Activated CD8-positive, alpha-beta memory T cell treated with anti-CD3 and anti-CD28 coated beads, Interleukin-2, amount 50 U/mL, for 24 hours (primary cell): Measurements from ENCODE around the gene PTPN6.

ENCODE experiments used
- DNase-seq: peaks from one replicate; pipeline ENCODE4 v3.0.0-alpha.2; 2020; ENCODE audit errors: extremely low read depth

The PTPN6 gene

DNA sequence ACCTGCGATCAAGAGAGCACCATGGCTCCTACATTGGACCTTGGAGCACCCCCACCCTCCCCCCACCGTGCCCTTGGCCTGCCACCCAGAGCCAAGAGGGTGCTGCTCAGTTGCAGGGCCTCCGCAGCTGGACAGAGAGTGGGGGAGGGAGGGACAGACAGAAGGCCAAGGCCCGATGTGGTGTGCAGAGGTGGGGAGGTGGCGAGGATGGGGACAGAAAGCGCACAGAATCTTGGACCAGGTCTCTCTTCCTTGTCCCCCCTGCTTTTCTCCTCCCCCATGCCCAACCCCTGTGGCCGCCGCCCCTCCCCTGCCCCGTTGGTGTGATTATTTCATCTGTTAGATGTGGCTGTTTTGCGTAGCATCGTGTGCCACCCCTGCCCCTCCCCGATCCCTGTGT is 9.4 kb upstream of the PTPN6 start:
- no peak for DNase-seq

DNA sequence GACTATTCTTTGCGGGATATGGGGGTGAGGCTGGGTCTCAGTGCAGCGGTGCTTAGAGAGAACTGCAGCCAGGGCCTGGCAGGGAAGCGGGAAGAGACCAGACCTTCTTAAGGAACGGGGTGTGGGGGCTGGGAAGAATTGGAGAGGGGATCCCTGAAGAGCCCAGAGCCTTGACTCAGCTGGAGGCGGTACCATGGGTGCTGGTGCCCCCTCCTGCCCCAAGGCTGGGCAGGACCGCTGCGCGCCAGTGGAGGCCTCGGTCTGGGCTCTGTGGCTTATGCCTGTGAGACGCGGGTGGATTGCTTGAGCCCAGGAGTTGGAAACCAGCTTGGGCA is 8.9 kb upstream of the PTPN6 start:
- no peak for DNase-seq

GRCh38 chr12:6943389-6943721 is 7.8 kb upstream of the PTPN6 start:
- DNase-seq, result no peak

- no peak for DNase-seq
Observed at GRCh38 chr12:6943722-6944380, 7.3 kb upstream of the PTPN6 start, which contains the start of the genes C12orf57 and RNU7-1. TSS of gene C12orf57 (plus strand) at chr12:6944022. CDS start at chr12:6944122, 100 bp downstream. TSS of gene RNU7-1 (plus strand) at chr12:6943816.

DNA sequence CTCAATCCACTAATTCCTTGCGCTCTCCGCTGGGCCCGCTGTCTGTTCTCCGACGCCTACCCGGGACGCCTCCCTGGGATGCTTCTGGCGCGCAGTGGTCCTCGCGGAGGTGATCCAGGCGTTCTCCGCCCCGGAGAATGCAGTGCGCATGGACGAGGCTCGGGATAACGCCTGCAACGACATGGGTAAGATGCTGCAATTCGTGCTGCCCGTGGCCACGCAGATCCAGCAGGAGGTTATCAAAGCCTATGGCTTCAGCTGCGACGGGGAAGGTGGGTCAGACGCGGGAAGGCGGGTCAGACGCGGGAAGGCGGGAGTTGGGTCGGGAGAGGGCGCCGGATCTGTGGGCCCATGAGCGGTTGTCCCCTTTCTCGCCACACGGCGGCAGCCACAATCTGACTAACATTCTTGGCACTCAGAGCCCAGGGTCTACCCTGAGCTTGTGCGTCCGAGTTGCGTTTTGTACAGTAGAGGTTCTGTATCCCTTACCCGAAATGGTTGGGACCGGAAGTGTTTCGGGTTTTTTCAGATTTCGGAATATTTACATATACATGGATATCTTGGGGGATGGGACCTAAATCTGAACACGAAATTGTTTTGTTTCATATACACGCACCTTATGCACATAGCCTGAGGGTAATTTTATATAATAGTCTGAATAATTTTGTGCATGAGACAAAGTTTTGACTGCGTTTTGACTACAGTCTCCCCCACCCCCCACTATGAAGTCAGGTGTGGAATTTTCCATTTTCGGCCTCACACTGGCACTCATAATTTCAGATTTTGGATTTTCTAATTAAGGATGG is 6.6 kb upstream of the PTPN6 start:
- peak; percentile 74 for DNase-seq

DNA sequence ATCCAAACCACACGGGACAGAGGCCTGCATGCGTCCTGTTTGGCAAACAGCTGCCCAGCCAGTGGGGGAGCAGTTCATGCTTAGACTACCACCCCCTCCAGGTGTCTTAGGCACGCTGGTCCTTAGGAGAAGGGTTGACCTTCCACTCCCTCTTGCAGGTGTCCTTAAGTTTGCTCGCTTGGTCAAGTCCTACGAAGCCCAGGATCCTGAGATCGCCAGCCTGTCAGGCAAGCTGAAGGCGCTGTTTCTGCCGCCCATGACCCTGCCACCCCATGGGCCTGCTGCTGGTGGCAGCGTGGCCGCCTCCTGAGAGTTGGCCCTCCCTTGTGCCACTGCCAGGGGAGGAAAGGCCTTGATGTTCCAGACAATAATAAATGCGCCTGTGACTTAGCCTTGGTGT is 5.5 kb upstream of the PTPN6 start:
- DNase-seq, result no peak

DNA sequence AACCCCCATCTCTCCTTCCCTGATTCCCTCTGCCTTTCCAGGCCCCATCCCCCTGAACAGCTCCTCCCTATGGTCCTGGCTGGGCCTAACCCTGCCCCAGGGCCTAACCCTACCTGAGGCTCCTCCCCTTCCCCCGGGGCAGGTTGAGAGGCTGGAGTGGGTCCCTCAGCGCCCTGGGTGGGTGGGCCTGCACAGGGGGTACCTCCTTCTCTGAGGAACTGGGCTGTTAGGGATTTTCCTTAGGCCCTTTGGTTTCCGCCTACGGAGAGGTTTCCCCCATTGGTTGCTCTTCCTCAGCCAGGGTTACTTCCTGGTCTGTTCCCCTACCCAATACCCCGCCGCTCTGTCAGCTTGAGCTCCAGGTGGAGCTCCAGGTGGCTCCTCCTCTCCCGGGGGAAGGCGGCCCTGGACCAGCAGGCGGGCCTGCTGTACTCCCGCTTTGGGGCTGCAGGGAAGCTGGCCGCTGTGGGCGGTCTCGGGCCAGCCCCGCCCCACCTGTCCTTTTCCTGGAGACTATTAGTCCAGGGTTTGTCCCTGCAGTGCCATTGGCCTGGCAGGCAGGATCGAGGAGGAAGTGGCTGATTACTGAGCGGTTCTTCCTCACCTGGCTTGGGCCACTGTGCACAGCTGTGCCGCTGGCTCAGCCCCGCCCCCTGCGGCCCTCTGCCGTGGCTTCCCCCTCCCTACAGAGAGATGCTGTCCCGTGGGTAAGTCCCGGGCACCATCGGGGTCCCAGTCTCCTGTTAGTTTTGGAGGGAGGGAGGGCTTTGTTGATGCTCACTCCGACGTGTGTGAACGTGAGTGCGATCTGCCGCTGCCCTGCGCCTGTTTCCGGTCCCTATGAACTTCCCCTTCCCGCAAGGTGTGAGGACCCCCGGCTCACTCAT is 4.9 kb upstream of the PTPN6 start:
- DNase-seq, result no peak

- no peak for DNase-seq
Observed at GRCh38 chr12:6946920-6947374, 4.2 kb upstream of the PTPN6 start.

DNA sequence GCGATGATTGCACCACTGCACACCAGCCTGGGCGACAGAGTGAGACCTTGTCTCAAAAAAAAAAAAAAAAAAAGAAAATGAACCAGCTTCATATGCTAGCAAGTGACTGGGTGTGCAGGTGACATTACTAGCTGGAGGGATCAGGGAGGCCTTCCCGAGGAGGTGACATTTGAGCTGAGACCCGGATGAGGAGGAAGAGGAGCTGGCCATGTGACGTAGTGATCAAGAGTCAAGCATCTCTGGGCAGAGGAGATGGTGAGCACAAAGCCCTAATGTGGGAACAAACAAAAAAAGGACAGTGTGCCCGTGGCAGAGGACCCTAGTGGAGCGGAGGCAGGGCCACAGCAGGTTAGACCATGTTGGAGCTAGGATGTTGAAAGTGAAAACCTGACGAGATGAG is 3.5 kb upstream of the PTPN6 start:
- DNase-seq, result no peak

DNA sequence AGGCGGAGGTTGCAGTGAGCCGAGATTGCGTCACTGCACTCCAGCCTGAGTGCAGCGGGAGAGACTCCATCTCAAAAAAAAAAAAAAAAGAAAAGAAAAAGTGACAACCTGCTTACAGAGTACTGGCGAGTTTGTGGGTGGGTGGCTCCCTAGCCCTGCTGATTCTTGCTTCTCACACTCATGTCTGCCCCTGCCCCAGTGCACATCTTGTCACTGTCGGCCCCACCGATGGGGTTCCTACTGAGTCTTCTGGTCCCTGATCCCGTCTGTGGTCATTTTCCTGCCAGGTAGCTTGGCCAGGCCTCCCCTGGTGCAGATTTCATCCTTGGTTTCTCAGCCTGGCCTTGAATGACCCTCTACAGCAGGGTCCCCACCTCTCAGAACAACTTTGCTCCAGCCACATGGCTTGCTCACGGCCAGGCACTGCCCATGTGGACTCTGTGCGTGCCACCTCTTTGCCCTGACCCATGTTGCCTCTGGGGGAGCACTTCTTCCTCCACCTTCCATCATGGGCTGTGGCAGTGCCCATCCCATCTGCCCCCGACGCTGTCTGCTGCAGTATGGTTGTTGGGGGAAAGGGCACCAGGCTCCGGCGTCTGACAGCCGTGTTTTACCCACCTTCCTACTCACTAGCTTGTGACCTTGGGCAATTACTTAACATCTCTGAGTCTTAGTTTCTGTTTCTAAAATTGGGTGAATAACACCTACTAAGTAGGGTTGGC is 2.1 kb upstream of the PTPN6 start:
- DNase-seq, result no peak

GRCh38 chr12:6950401-6950801 is 755 bp upstream of the PTPN6 start:
- no peak for DNase-seq

- DNase-seq, result no peak
Observed at GRCh38 chr12:6951551-6952120, 480 bp downstream of the PTPN6 start.

- no peak for DNase-seq
Observed at GRCh38 chr12:6952121-6952862, 1.1 kb downstream of the PTPN6 start.

- DNase-seq, result no peak
Observed at GRCh38 chr12:6952863-6953441, 1.8 kb downstream of the PTPN6 start.

DNA sequence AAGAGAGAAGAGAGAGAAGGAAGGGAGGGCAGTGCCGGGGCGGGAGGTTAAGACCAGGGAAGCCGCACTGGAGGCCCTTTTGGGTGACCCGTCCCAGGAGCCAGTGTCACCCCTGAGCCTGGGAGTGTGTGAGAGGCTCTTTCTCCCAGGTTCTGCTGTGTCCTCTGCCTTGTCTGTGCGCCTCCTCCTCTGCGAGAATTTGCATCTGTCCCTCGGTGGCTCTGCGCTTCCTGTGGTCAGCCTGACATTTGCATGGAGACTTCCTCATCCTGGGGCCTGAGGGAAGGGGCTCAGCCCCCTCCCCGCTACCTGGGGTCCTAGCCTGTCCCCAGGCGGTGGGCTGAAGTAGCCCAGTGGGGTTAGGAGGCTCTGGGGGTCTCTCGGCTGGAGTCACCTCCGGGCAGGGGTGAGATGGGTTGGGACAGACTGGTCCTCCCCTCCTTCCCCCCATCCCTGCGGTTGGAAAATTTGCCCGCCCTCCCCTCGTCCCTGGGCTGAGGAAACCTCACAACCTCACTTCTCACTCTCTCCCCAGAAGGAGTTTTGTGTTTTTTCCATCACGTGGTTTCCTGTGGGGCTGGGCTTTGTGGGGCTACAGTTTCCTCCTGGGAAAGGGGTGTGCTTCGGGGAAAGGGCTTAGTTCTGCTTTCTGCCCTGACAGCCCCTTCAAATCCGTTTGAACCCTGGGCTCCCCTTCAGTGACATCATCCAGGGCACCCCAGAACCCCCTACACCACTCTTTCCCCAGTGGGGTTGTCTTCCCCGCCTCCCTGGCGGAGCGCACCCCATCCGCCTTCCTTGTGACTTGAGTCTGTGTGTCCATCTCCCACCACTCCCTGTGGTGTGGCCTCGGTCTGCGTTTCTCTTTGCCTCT is 2.5 kb downstream of the PTPN6 start:
- peak; percentile 72 for DNase-seq

DNA sequence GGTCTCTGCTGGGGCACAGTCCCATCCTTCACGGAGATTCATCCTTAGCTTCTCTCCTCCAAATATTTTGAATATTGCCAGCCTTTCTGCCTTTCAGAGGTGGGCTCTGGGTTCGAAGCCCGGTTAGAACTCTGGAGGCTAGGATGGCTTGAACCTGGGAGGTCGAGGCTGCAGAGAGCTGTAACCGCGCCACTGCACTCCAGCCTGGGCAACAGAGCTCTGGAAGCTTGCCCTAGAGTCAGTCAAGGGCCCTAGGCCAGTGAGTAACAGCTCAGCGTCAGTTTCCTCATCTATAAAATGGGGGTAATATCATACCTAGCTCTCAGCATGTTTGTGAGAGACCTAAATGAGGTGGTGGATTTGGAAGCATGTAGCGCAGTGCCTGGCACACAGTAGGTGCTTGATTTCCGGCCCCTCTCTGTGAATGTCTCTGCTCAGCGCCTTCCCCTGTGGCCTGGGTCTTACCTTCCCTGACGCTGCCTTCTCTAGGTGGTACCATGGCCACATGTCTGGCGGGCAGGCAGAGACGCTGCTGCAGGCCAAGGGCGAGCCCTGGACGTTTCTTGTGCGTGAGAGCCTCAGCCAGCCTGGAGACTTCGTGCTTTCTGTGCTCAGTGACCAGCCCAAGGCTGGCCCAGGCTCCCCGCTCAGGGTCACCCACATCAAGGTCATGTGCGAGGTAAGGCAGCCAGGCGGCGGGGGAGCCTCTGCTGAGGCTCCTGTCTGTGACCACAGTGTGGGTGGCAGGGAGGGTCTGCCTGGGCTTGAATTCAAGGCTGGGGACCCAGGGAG is 3.4 kb downstream of the PTPN6 start:
- DNase-seq, result no peak

- DNase-seq, result no peak
Observed at GRCh38 chr12:6955108-6956020, 4.2 kb downstream of the PTPN6 start.
